HG02623 (cell line): ENCODE results near the gene STK11IP.
"Not testable (repeated sequence)": the region's sequence is repeated elsewhere in the genome, so short reads cannot be mapped to it uniquely, and the experiment has no call there.

Experiments used
- ATAC-seq: cut with Tn5 transposase; IDR thresholded peaks from one replicate; pipeline ENCODE4 v1.9.1; 2021; ENCODE audit warnings: moderate library complexity; ENCODE audit not compliant: unreplicated experiment

The STK11IP gene

DNA sequence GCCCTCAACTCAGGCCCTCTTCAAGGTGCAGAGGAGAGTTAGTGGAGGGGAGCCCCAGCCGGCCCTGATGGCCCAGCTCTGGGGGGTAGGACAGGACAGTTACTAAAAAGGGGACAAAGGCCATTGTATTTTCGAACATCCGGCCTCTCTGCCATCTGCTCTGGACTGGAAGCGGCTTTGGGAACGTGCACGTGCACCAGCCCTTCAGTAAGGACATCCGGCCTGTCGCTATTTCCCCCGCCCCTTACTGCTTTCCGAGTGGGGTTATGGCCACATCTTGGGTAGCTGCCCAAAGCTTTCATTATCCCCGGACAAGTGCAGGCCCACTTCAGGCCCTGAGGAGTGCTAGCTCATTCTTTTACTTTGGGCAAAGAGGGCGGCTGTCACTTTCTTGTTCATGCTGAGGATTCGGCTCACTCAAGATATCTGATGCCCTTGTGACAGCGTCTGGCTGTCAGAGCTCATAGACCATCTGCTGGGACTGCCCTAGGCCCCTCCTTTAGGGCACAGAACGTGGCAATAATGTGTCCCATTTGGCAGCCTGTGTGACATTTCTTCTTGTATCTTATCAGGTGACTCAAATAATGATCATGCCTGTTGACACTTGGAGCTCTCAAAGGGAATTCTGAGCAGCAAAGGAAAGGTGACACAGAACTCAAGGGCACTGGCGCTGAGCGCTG is 47.3 kb downstream of the STK11IP start:
- no peak for ATAC-seq

DNA sequence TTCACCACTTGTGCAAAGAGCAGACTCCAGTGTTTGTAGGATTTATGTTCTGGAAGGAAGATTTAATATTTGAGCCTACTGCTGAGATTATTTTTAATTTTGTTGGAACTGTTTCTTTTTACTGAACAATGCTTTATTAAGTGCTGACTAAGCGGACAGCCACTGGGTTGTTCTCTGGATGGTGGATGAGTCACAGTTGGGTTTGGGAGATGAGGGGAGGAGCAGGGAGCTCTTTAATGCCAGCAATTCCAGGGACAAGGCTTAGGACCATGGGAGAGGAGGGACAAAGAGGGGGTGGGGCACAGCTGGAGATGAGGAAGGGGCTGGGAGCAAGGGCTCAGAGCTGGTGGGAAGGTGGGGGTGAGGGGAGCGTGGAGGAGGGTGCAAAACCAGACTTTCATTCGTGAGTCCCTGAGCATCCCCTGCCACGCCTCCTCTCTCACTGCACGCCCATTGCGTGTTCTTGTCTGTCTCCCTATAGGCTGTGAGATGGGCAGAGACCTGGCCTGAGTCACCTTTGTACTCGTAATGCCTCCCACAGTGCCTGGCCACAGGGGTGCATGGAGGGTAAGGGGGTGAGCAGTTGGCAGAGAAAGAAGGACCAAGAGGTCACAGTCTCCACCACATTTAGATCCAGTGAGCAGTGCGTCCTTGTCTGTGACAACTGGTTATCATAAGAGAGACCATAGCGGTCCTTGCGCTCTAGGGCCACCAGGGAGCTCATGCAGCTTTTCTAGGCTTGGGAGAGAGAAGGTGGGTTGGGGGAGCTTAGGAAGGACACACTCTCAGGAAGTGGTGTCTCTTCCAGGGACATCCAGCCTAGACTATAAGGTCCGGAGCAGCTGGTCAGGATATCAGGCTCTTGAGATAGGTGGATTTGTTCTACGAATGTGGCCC is 48.2 kb downstream of the STK11IP start:
- no peak for ATAC-seq

GRCh38 chr2:219648176-219648575 is 50.5 kb downstream of the STK11IP start:
- ATAC-seq, result no peak

DNA sequence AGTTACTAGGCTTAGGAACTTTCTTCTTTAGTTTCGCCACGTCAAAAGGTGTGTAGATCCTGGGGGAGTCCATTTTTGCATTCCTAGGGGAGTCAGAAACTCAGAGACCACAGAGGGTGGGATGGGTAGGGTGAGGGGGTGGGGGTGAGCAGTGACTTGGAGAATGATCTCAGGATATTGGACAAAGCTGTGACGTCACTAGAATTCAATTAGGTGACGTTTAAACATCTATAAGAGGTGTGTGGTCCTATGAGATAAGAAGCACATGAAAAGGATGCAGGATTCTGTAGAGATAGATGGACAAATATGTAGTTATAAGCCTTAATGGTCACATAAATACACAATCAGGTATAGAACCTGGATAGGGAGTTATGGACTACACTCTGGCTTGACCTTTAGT is 51.3 kb downstream of the STK11IP start:
- no peak for ATAC-seq

DNA sequence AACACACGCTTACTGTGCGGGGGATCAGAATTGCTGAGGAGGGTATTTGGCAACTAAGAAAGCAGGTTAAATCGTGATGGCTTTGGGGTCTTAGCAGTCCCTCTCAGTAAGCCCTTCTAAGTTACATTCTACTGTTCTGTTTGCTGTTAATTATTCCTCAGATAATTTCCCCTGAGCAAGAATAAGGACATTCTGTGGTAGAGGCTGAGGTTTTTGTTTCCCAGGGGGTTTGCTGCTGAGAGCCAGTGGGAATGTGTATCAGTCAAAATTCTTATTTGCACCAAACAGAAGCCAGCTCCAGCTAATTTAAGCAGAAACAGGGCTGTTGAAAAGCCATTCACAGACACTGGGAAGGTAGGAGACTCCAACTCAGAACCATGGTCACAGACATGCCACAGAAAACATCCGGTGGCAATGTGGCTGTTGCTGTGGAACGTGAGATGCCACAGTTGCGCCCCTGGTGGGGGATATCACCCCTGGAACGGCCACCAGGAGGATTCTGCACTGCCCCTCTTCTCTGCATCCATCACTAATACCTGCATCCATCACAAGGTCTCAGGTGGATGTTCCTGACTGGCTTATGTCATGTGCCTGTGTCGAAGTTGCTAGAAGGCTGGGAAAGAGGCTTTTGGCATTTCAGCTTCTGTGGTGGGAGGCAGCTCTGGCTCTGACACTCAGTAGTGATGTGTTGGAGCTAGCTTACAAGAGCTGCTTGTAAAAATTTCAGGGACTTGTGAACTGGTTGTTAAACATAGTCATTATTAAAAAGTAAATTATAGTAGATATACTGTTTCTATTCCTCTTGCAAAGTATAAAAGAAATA is 53.0 kb downstream of the STK11IP start:
- no peak for ATAC-seq

GRCh38 chr2:219651656-219652055 is 54.0 kb downstream of the STK11IP start:
- ATAC-seq, result not testable (repeated sequence)

- no peak for ATAC-seq
These were observed 58.9 kb downstream of the STK11IP start for GRCh38 chr2:219656526-219656925.

- ATAC-seq, result no peak
These were observed 60.7 kb downstream of the STK11IP start for GRCh38 chr2:219658196-219658846.

- no peak for ATAC-seq
These were observed 61.2 kb downstream of the STK11IP start for GRCh38 chr2:219658874-219659273.

GRCh38 chr2:219661197-219661954 is 63.7 kb downstream of the STK11IP start:
- peak; percentile 90 for ATAC-seq

GRCh38 chr2:219661955-219662395 is 64.3 kb downstream of the STK11IP start:
- ATAC-seq, result no peak

GRCh38 chr2:219662566-219662965 is 64.9 kb downstream of the STK11IP start:
- ATAC-seq, result no peak

GRCh38 chr2:219663116-219663762 is 65.6 kb downstream of the STK11IP start:
- no peak for ATAC-seq

DNA sequence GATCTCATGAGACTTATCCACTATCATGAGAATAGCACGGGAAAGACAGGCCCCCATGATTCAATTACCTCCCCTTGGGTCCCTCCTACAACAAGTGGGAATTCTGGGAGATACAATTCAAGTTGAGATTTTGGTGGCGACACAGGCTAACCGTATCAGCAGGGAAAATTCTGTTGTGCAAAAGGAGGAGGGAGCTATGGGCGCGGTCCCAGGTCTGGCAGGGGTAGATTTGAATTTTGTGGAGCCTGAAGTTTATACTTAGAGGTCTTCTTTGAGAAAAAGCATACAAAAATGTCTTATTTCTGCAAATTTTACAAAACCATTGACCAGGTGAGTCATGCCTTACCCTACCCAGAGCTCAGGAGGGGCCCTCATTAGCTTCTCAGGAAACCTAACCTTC is 66.4 kb downstream of the STK11IP start:
- no peak for ATAC-seq

DNA sequence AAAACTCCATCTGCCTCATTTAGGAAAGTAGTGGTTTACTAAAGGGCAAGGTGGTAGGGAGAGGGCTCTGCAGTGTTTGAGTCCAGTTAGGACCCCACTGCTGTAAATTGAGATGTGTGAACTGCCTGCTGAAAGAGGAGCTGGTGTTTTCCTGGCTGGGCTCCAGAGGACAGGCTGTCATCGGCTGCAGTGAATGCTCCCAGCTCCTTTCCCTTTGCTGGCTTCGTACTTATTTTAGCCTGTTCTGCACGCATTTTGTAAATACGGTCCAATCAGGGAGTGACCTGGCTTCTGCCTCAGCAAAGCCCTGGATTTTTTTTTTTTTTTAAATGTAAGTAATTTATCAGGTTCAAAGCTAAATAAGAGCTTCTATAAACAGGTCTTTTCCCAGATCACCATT is 67.3 kb downstream of the STK11IP start:
- no peak for ATAC-seq

DNA sequence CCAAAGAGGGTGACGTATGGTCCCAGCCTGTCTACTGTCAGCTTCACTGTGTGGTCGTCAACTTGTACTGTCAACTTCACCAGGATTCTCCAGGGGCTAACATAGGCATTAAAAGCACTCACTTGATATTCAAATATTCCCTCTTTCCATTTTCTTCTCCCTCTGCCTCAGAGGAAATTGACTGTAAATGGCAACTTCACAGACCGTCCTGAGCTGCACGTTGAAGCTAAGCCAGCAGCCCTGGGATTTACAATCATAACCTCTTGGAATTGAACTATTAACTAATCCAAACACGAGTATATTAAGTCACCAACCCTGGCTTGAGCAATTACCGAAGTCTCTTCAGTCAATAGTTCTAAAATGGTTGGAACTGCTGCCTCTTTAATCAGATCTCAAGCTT is 68.3 kb downstream of the STK11IP start:
- no peak for ATAC-seq
